Activated CD8-positive, alpha-beta memory T cell treated with anti-CD3 and anti-CD28 coated beads, Interleukin-2, amount 50 U/mL, for 48 hours (primary cell): Measurements from ENCODE around the gene CX3CL1.
"Not testable (repeated sequence)": the region's sequence is repeated elsewhere in the genome, so short reads cannot be mapped to it uniquely, and the experiment has no call there.

Experiments used
- DNase-seq: peaks from one replicate; pipeline ENCODE4 v3.0.0-alpha.2; 2020

Gene CX3CL1

DNA sequence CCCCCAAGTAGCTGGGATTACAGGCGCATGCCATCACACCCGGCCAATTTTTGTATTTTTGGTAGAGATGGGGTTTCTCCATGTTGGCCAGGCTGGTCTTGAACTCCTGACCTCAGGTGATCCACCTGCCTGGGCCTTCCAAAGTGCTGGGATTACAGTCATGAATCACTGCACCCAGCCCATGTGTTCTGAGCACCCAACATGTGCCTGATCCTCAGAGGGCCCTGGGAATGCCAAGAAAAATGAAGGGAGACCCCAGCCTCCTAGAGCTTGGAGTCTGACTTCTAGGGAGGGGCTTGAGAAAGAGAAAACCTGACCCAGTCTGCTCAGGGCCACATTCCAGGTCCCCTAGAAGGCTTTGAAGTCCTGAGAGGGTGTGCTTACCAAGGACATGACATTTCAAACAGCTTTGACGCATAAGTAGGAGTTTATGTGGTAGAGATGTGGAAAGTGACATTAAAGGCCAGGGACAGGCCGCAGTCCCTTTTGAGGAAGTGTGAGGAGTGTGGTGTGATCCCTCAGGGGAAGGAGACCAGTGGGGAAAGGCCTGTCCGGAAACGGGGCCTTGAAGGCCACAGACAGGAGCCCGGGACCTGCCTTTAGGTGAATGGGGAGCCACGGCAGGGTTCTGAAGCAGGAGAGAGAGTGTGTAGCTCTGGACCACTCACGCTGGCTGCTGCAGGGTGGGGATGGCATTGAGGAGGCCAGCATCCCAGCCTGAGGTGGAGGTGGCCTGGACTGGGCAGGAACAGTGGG is 14.8 kb upstream of the CX3CL1 start:
- DNase-seq = peak; percentile 52

DNA sequence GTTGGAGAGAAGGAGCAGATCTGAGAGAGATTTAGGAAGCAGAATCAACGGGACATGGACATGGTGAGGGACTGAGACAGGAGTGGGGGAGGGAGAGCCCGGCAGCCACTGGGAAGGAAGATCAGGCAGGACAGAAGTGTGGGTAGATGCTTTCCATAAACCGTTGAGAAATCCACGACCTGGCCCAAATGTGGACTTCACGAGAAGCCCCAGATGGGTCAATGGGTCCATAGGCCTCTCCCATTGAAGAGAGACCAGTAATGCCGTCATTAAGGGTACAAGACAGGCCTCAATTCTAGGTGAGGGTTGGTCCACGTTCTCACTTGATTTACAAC is 14.2 kb upstream of the CX3CL1 start:
- no peak for DNase-seq

DNA sequence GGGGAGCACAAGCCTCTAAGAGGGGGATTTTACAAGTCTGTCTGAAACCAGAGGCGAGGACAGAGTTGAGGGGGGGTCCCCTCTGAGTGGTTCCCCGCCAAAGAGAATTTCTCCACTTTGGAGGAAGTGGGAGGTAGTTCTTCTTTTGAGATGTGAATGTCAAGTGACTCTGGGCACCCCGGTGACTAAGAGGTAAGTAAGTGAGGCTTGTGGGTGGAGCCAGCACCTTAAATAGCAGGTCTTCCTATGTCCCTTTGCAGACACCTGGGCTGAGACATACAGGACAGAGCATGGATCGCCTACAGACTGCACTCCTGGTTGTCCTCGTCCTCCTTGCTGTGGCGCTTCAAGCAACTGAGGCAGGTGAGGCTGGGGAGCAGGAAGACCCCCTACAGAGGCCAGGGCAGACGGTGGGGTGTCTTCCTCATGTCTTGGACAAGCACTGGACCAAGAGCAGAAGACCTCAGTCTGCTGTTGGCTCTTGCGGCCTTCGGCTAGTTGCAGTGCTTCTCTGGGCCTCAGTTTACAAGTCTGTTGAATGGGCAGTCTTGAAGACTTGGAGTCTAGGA is 13.7 kb upstream of the CX3CL1 start, which contains the start of gene CCL22:
Gene CCL22 (plus strand): TSS at position 257 of the 569 bp plus-strand sequence. CDS start 34 bp downstream, at position 291.
- DNase-seq = no peak

DNA sequence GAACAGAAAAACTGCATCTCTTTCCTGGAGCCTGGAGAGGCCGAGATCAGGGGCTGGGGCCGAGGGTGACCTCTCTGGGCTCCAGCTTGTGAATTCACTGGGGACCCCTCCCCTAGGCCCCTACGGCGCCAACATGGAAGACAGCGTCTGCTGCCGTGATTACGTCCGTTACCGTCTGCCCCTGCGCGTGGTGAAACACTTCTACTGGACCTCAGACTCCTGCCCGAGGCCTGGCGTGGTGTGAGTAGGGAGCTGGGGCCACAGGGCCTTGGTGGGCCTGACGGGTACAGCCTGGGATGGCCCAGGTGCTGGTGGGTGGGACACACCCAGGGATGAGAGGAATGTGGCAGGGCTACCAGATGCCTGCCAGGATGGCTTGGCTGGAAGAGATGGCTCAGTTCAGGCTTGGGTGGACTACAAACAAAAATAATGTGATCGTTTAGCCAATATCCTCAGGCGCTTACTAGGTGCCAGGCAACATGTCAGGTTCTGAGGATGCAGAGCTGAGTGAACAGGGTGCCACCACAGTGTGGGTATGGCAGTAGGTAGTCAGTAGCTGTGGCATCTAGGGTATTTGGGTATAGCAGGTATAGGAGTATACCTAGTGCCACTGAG is 11.9 kb upstream of the CX3CL1 start:
- DNase-seq = no peak

DNA sequence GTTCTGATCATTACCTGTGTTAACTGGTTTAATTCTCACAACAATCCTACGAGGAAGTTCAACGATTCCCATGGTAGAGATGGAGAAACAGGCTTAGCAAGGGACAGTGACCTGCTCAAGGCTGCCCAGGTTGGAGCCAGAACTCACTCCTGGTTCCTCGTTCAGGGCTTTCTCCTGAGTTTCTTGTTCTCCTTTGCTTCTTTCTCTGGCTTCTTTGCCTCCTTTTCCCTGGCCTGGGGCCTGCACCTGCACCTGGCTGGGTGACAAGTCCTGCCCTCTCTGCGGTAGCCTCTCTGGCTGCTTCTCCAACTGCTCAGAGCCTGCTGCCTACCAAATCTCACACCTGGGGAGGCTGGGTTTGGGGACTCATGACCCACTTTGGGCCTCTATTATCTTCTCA is 10.9 kb upstream of the CX3CL1 start:
- DNase-seq = no peak

DNA sequence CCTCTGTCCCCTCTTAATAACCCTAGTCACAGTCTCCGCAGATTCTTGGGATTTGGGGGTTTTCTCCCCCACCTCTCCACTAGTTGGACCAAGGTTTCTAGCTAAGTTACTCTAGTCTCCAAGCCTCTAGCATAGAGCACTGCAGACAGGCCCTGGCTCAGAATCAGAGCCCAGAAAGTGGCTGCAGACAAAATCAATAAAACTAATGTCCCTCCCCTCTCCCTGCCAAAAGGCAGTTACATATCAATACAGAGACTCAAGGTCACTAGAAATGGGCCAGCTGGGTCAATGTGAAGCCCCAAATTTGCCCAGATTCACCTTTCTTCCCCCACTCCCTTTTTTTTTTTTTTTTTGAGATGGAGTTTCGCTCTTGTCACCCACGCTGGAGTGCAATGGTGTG is 8.1 kb upstream of the CX3CL1 start:
- no peak for DNase-seq

DNA sequence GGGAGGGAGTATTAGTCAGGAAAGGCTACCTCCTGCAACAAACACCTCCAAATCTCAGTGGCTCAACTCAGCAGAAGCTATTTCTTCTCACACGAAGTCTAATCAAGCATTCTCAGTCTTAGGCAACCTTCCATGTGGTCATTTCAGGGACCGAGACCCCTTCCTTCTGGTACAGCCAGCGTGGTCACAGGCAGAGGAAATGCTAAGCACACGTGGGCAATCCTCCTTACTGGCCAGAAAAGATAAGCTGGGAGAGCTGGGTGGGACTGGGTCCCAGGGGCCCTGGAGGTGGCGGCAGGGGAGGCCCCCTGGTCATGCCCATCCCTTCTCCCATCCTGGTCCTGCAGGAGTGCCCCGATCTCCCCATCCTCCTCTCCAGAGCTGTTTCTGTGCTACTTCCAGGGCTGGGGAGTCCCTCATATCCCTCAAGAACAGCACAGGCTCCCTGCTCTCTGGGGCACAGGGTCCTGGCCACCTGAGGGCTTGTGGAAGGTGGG is 5.7 kb upstream of the CX3CL1 start:
- DNase-seq = no peak

DNA sequence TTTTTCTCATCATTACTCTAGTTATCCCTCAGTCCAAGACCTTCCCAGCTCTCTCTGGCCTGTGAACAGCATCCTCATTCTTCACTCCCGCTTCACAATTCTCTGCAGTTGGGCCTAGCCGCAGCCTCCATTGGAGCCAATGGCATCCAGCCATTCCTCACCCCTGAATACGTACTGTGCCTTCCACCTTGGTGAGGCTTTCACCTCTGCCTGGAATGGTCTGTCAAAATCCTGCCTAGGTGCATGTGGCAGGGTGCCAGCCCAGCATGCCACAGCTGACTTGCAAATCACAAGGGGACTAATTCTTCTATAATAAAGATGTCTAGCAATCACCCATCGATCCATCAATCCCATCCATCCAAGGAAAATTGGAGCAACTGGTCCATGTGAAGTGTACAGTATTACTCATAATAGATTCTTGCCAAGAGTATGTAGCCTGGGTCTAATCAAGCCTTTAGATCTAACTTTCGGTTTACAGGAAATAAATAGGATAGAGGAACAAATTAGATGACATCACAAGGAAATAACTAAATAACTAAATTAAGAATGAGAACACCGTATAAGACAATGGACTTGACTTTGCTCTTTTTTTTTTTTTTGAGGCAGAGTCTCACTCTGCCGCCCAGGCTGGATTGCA is 5.1 kb upstream of the CX3CL1 start:
- DNase-seq = no peak

DNA sequence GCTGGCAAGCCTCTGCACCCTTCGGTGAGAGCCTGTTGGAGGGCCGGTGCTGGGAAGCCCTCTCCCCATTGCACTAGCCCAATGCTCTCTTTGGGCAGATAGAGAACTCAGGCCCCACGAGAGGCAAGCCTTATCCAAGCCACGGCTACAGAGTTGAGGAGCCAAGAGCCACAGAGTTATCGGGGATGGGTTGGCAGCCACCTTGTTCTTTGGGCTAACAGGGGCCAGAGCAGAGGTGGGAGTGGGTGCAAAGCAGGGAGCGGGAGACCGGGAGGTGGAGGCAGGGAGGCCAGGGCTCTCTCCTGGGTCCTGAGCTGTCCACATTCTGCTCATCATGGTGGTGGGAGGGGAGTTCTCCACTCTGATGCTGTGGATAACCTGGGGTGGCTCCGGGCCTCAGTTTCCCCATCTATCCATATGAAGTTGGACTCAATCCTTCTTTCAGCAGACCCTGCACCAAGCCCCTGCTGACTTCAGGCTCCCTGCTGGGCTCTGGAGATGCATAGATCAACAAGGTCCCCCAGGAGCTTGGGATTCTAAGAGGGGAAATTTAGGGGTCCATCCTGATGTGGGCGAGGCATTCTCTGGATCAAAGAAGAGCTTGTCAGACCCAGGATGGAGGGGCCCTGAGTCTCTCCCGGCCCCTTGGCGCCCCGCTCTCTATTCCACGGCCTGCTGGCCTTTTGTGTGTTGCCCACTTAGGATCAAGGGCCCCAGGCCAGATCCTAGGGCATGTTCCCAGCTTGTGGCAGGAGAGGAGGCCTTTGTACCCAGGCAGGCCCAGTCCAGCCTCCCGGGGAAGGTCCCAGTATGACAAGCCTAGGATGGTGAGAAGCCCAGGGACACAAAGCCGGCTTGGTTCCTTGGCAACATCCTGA is 557 bp upstream of the CX3CL1 start:
- DNase-seq = no peak

DNA sequence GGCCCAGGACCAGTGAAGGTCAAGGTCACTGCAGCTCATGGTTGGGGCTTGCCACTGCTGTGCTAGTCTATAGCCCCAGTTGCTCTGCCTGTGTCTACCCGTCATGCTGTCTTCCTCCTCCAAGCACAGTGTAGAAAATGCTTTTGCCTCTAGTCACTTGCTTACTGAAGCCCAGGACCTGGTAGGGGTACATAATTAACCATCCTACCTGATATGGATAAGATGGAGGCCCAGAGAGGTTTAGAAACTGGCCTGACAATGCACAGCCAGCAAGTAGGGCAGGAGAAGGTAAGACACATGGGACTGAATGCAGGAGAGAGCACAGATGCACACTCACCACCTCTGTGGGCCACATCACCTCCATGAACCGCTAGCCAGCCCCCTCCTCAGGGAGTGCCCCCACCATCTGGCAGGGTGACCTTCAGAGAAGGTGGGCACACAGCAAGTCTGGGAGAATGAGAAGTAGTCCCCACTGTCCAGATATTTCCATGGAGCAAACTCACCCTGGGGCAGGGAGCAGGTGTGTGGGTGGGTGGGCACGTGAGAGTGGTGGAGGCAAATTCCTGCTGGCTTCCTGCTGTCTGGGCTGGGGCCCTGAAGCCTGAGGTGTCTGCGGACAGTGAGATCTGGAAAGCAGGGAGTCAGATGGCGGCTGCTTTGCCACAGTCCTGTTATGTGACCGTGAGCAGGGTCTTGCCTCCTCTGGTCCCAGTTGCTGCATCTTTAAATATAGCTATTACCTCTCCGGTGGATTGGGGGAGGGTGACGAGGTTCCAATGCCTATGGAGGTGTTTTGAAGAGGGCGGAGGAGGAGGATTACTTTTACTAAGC is 1.0 kb downstream of the CX3CL1 start:
- DNase-seq = no peak

DNA sequence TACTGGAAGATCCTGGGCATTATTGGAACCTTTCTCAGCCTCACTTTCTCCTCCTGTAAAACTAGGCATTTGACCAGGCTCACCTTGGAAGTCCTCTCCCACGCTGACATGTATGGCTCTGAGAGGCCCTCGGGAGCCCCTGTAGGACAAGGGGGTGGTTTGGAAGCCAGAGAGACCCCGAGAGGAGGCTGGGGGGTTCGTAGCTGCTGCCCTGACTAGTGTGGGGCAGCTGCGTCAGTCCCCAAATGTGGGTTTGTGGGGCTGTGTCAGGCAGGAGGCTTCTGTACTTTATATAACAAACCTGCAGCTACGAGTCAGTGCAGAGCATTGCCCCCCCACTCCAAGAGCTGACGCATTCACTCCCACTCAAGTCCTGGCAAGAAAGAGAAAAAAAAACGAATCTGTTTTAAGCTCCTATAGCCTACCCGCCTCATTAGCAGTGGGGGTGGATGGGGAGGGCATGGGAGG is 1.8 kb downstream of the CX3CL1 start:
- DNase-seq = no peak

DNA sequence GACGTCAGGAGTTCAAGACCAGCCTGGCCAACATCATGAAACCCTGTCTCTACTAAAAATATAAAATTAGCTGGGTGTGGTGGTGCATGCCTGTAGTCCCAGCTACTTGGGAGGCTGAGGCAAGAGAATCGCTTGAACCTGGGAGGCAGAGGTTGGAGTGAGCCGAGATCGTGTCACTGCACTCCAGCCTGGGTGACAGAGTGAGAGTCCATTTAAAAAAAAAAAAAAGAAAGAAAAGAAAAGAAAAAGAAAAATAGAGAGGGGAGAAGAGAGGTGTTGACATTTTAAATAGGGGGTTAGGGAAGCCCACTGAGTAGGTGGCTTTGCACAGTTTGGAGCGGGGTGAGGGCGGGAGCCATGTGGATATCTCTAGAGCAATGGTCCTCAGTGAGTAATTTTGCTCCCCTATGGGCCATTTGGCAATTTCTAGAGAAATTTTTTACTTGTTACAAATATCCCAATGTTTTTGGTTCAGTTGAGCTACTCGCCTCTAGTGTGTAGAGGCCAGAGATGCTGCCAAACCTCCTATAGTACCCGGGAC is 2.7 kb downstream of the CX3CL1 start:
- not testable (repeated sequence) for DNase-seq

DNA sequence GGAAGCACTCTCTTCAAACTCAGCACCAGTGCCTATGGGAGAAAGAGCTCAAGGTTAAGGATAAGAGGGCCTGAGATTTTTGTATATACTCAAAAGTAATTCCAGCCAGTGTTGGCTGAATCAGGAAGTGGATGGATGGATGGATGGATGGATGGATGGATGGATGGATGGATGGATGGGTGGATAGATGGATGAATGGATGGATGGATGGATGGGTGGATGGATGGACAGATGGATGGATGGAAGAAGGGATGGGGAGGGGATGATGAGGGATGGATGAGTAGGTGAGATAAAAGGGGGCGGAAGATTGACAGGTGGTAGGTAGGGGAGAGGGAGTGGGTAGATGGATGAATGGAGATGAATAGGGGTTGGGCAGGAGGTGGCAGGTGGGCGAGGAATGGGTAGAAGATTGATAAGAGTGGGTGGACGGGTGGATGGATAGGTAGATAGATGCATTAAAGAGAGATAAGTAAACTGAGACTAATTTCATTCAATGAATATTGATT is 4.1 kb downstream of the CX3CL1 start:
- DNase-seq = no peak

DNA sequence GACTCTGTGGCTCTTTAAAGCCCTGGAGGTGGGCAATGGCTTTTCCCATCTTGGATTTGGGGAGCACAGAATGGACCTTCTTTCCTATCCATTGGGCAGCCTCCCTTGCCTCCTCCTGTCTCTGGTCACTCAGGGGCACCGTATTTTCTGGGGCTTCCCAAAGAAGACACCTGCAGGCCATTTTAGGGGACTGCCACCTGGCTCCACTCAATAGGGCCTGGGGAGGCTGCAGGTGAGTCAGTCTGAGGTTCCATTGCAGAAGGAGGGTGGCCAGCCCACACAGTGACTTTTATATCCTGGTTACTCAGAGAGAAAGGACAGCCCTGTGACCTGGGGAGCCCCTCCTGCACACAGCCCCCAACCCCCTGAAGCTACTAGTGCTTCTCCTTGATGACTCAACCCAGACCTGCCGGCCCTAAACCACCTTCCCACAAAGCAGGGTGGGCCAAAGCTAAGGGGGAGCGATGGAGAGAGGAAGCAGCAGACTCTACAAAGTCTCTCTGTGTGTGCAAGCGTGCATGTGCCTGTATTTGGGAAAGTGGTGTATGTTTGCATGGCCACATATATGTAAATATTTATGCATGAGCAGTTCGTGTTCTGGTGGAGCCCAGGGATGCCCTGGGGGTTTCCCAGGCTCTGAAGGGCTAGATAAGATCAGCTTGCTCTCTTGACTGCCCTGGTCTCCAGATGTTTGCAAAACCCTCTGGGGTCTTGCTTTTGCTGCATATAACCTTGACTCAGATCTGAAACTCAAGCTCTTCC is 5.0 kb downstream of the CX3CL1 start:
- peak; percentile 75 for DNase-seq

DNA sequence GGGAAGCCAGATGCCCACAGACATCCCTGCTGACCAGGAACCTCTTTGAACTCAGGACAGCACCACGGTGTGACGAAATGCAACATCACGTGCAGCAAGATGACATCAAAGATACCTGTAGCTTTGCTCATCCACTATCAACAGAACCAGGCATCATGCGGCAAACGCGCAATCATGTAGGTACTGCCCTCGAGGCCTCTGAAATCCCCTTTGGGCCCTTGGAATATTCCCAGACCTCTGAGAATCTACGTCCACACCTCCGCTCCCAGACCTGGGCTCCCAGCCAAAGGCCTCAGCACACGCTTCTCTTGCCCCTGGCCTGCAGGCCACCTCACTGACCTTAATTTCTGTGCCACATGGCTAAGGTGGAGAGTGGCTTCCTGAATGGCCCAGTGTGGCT is 7.3 kb downstream of the CX3CL1 start:
- DNase-seq = no peak

DNA sequence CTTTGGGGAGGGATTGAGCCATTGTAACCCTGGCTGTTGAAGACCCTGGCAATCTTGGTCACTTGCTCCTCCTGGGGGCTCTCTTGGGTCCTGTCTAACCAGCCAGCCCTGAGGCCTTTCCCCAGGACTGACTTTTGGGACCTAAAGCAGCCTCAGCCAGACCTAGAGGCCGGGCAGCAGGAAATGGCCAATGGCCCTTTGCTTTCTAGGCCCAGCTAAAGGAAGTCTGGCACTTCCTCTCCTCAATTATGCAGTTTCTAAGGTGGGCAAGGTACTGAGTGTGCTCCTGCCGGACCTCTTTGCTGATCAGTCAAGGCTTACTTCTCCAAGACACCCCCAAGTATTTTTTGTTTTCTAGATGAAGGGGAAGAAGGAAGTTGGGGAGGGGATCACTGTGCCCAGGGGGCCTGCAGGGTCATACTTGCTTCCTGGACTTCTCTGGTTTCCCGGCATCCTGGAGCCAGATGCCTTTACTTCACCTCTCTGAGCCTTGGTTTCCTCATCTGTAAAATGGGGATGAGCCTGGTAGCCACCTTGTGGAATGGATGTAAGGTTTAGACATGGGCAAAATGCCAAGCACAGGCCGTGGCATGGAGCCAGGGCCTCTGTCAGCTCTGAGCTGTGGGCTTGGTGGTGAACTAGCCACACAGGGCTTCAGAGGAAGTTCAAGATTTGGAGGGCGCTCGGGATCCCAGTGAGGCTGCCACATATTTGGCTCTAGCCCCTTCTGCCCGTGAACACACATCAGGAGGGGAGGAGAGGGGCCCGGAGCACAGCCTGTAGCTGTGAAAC is 8.6 kb downstream of the CX3CL1 start:
- no peak for DNase-seq

DNA sequence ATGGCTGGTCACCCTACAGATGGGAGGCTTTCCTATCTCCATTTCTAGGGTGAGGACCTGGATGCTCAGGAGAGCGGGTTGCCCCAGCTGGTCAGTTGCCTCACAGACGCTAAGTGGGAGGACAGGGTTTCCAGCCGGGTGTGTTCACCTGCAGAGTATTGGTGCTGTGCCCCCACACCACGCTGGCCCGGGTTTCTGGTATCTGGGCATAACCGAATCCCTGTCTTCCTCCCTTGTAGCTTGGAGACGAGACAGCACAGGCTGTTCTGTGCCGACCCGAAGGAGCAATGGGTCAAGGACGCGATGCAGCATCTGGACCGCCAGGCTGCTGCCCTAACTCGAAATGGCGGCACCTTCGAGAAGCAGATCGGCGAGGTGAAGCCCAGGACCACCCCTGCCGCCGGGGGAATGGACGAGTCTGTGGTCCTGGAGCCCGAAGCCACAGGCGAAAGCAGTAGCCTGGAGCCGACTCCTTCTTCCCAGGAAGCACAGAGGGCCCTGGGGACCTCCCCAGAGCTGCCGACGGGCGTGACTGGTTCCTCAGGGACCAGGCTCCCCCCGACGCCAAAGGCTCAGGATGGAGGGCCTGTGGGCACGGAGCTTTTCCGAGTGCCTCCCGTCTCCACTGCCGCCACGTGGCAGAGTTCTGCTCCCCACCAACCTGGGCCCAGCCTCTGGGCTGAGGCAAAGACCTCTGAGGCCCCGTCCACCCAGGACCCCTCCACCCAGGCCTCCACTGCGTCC is 9.7 kb downstream of the CX3CL1 start:
- no peak for DNase-seq

DNA sequence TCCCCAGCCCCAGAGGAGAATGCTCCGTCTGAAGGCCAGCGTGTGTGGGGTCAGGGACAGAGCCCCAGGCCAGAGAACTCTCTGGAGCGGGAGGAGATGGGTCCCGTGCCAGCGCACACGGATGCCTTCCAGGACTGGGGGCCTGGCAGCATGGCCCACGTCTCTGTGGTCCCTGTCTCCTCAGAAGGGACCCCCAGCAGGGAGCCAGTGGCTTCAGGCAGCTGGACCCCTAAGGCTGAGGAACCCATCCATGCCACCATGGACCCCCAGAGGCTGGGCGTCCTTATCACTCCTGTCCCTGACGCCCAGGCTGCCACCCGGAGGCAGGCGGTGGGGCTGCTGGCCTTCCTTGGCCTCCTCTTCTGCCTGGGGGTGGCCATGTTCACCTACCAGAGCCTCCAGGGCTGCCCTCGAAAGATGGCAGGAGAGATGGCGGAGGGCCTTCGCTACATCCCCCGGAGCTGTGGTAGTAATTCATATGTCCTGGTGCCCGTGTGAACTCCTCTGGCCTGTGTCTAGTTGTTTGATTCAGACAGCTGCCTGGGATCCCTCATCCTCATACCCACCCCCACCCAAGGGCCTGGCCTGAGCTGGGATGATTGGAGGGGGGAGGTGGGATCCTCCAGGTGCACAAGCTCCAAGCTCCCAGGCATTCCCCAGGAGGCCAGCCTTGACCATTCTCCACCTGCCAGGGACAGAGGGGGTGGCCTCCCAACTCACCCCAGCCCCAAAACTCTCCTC is 10.4 kb downstream of the CX3CL1 start:
- no peak for DNase-seq
